H9 (cell line): ENCODE measurements around the gene ATP5IF1. TPM values are rescaled to one million over a fixed set of nuclear protein-coding genes. Genes with fewer than 3 reads are reported as not detected.

Experiments
- DNase-seq: peaks from one replicate; pipeline ENCODE4 v3.0.0-alpha.2; 2017
- H2AFZ ChIP-seq: one replicate; pipeline ENCODE4 v1.6.1; 2013; ENCODE audit warnings: mild to moderate bottlenecking, low read length, control low read depth, moderate library complexity
- H2AK5ac ChIP-seq: 2 replicates; pipeline ENCODE4 v1.6.1; 2013; ENCODE audit warnings: low read length, control low read depth, mixed read lengths; ENCODE audit not compliant: insufficient read length
- H2BK120ac ChIP-seq: one replicate; pipeline ENCODE4 v1.6.1; 2013; ENCODE audit warnings: low read depth, mild to moderate bottlenecking, low read length, control low read depth, inconsistent platforms; ENCODE audit not compliant: poor library complexity, severe bottlenecking
- H2BK12ac ChIP-seq: 2 replicates; pipeline ENCODE4 v1.6.1; 2013; ENCODE audit warnings: low read length, control low read depth, mixed read lengths, low read depth; ENCODE audit not compliant: insufficient read length
- H2BK15ac ChIP-seq: 2 replicates; pipeline ENCODE4 v1.6.1; 2013; ENCODE audit warnings: low read depth, low read length, control low read depth
- H2BK20ac ChIP-seq: one replicate; pipeline ENCODE4 v1.6.1; 2013; ENCODE audit warnings: low read depth, mild to moderate bottlenecking, low read length, control low read depth, inconsistent platforms; ENCODE audit not compliant: poor library complexity, severe bottlenecking
- H2BK5ac ChIP-seq: 2 replicates; pipeline ENCODE4 v1.6.1; 2013; ENCODE audit warnings: low read length, control low read depth, mixed read lengths; ENCODE audit not compliant: insufficient read length
- H3K14ac ChIP-seq: 2 replicates; pipeline ENCODE4 v1.6.1; 2013; ENCODE audit warnings: low read length, control low read depth; ENCODE audit not compliant: insufficient read depth
- H3K18ac ChIP-seq: 2 replicates; pipeline ENCODE4 v1.6.1; 2013; ENCODE audit warnings: low read depth, mild to moderate bottlenecking, mixed read lengths, low read length, control low read depth; ENCODE audit not compliant: insufficient read length
- H3K23ac ChIP-seq: 2 replicates; pipeline ENCODE4 v1.6.1; 2013; ENCODE audit warnings: low read length, control low read depth, mixed read lengths, low read depth; ENCODE audit not compliant: insufficient read length
- H3K23me2 ChIP-seq: 2 replicates; pipeline ENCODE4 v1.6.1; 2013; ENCODE audit warnings: low read depth, mild to moderate bottlenecking, mixed read lengths, low read length, control low read depth; ENCODE audit not compliant: insufficient read length, poor library complexity, severe bottlenecking
- H3K27ac ChIP-seq: 2 replicates; pipeline ENCODE4 v1.5.1; 2013; ENCODE audit warnings: low read length, control low read depth, mixed read lengths, low read depth; ENCODE audit not compliant: insufficient read length
- H3K27me3 ChIP-seq: 2 replicates; pipeline ENCODE4 v1.6.1; 2013; ENCODE audit warnings: low read length, control low read depth, inconsistent platforms; ENCODE audit not compliant: insufficient read depth
- H3K4ac ChIP-seq: 2 replicates; pipeline ENCODE4 v1.6.1; 2013; ENCODE audit warnings: low read depth, mild to moderate bottlenecking, control low read depth, inconsistent platforms, low read length, moderate library complexity
- H3K4me1 ChIP-seq: 2 replicates; pipeline ENCODE4 v1.6.1; 2013; ENCODE audit warnings: low read length, control low read depth, inconsistent platforms; ENCODE audit not compliant: insufficient read depth
- H3K4me2 ChIP-seq: 2 replicates; pipeline ENCODE4 v1.6.1; 2013; ENCODE audit warnings: low read length, control low read depth, mixed read lengths; ENCODE audit not compliant: insufficient read length, insufficient read depth
- H3K56ac ChIP-seq: 2 replicates; pipeline ENCODE4 v1.6.1; 2013; ENCODE audit warnings: low read depth, mild to moderate bottlenecking, mixed read lengths, low read length, control low read depth; ENCODE audit not compliant: insufficient read length
- H3K79me1 ChIP-seq: 2 replicates; pipeline ENCODE4 v1.6.1; 2013; ENCODE audit warnings: low read depth, mild to moderate bottlenecking, moderate library complexity, low read length, control low read depth, inconsistent platforms; ENCODE audit not compliant: insufficient read depth, poor library complexity, severe bottlenecking
- H3K79me2 ChIP-seq: 2 replicates; pipeline ENCODE4 v1.6.1; 2013; ENCODE audit warnings: low read length, control low read depth, inconsistent platforms; ENCODE audit not compliant: insufficient read depth
- H3K9ac ChIP-seq: 2 replicates; pipeline ENCODE4 v1.6.1; 2013; ENCODE audit warnings: low read length, control low read depth, mixed read lengths; ENCODE audit not compliant: insufficient read length; ENCODE audit errors: extremely low read depth
- H3K9me3 ChIP-seq: one replicate; pipeline ENCODE4 v1.6.1; 2013; ENCODE audit warnings: low read depth, low read length, inconsistent platforms; ENCODE audit not compliant: control insufficient read depth
- H3T11ph ChIP-seq: one replicate; pipeline ENCODE4 v1.6.1; 2013; ENCODE audit warnings: mild to moderate bottlenecking, low read length, control low read depth, inconsistent platforms
- H4K20me1 ChIP-seq: one replicate; pipeline ENCODE4 v1.6.1; 2013; ENCODE audit not compliant: control insufficient read depth, insufficient read length, insufficient read depth
- H4K5ac ChIP-seq: 2 replicates; pipeline ENCODE4 v1.6.1; 2013; ENCODE audit warnings: low read depth, mild to moderate bottlenecking, mixed read lengths, low read length, control low read depth; ENCODE audit not compliant: insufficient read length
- H4K8ac ChIP-seq: replicated peaks from 2 replicates; pipeline ENCODE4 v1.6.1; 2013; ENCODE audit warnings: low read length, control low read depth, mixed read lengths, low read depth; ENCODE audit not compliant: insufficient read length
- H4K91ac ChIP-seq: 2 replicates; pipeline ENCODE4 v1.6.1; 2013; ENCODE audit warnings: low read depth, mild to moderate bottlenecking, moderate library complexity, mixed read lengths, low read length, control low read depth; ENCODE audit not compliant: insufficient read length
- H3K27ac Mint-ChIP-seq, 3 experiments: 2 replicates in 2 of 3; 3 replicates in 1 of 3; pipeline ENCODE4 v1.8.0; 2020 to 2021; ENCODE audit warnings: mixed read lengths in 3 of 3, mild to moderate bottlenecking in 1 of 3, moderate library complexity in 1 of 3
- H3K27me3 Mint-ChIP-seq: 2 replicates; pipeline ENCODE4 v1.8.0; 2021; ENCODE audit warnings: low read depth, mild to moderate bottlenecking, moderate library complexity, mixed read lengths
- H3K36me3 Mint-ChIP-seq, 3 experiments: 2 replicates in 2 of 3; 3 replicates in 1 of 3; pipeline ENCODE4 v1.8.0; 2020 to 2021; ENCODE audit warnings: low read depth in 3 of 3, mixed read lengths in 3 of 3; ENCODE audit not compliant: insufficient read depth in 1 of 3
- H3K4me1 Mint-ChIP-seq, 2 experiments: 2 replicates each; pipeline ENCODE4 v1.8.0; 2020; ENCODE audit warnings: mixed read lengths in 2 of 2
- H3K4me3 Mint-ChIP-seq, 2 experiments: 2 replicates in 1 of 2; 3 replicates in 1 of 2; pipeline ENCODE4 v1.8.0; 2020 to 2021; ENCODE audit warnings: mild to moderate bottlenecking in 2 of 2, mixed read lengths in 2 of 2, moderate library complexity in 1 of 2
- H3K9me3 Mint-ChIP-seq, 2 experiments: 2 replicates in 1 of 2; 3 replicates in 1 of 2; pipeline ENCODE4 v1.8.0; 2020; ENCODE audit warnings: mild to moderate bottlenecking in 2 of 2, mixed read lengths in 2 of 2, moderate library complexity in 1 of 2
- CTCF ChIP-seq: fragments of 200-600 bp; sonication (generic); conservative IDR thresholded peaks from 3 replicates; pipeline ENCODE4 v1.8.0; 2021; ENCODE audit warnings: antibody characterized with exemption, mild to moderate bottlenecking
- WGBS: extraction: QIAGEN DNeasy Blood & Tissue Kit; methylation state at CpG from one replicate; pipeline ENCODE4 v1.1.7; 2013; ENCODE audit warnings: missing lambda C conversion rate, low lambda C conversion rate, mixed read lengths; ENCODE audit not compliant: insufficient read length; ENCODE audit errors: extremely low coverage; 5-methylcytosine and 5-hydroxymethylcytosine counted together
- total RNA-seq: library from RNA; stranded (reverse); gene quantifications from 2 replicates; pipeline ENCODE4 v1.2.1, GENCODE V29; 2021

The ATP5IF1 gene
- total RNA-seq, 1 experiment from 2014 or later: 257 TPM

- Histone ChIP-seq H4K20me1 (no peaks in the 10 kb centered on the region), H3K4me1 (peaks cover 11% of the 10 kb centered on the region)
Measured at GRCh38 chr1:28266920-28267322, 31.0 kb downstream of the ATP5IF1 start.

More at GRCh38 chr1:28266920-28267322, 31.0 kb downstream of the ATP5IF1 start:
- Mint-ChIP-seq H3K4me1 (peaks cover 44 to 46% of the 10 kb centered on the region in 2 experiments), H3K27me3 (no peaks in the 10 kb centered on the region), H3K4me3 (peak overlapping the region in 1 of 2 experiments; percentile 11; a peak in 1 of 5 replicates), H3K9me3 (no peaks in the 10 kb centered on the region), H3K36me3 (peaks cover 5 to 24% (median 21%) of the 10 kb centered on the region in 3 experiments; a peak in 6 of 7 replicates), H3K27ac (peak overlapping the region in 1 of 3 experiments; percentile 85; a peak in 3 of 7 replicates)
- TF ChIP-seq CTCF: no peak
- H4K91ac ChIP-seq: no peak overlapping the region
- H2AFZ ChIP-seq: no peak overlapping the region
- no peak overlapping the region for H3K9ac ChIP-seq
- no peak overlapping the region for H3K18ac ChIP-seq
- H2BK12ac ChIP-seq: no peak overlapping the region
- no peak overlapping the region for H3K27ac ChIP-seq
- no peak overlapping the region for H4K5ac ChIP-seq
- no peaks in the 10 kb centered on the region for H3K23me2 ChIP-seq
- DNase-seq: no peak
- no peak overlapping the region for H2BK5ac ChIP-seq
- no peak overlapping the region for H4K8ac ChIP-seq
- no peak overlapping the region for H3K23ac ChIP-seq
- no peak overlapping the region for H3T11ph ChIP-seq
- H3K79me1 ChIP-seq: peaks cover 7% of the 10 kb centered on the region
- H2BK20ac ChIP-seq: no peak overlapping the region
- no CpG with 5 or more reads among the region's 5 CpGs for WGBS
- no peaks in the 10 kb centered on the region for H3K27me3 ChIP-seq
- H3K79me2 ChIP-seq: peaks cover 31% of the 10 kb centered on the region; the same call in 1 of the 2 replicates
- H2AK5ac ChIP-seq: no peak overlapping the region
- no peak overlapping the region for H2BK15ac ChIP-seq
- no peak overlapping the region; the same call in 1 of the 2 replicates for H3K14ac ChIP-seq
- H3K56ac ChIP-seq: no peak overlapping the region
- no peaks in the 10 kb centered on the region for H3K9me3 ChIP-seq
- H2BK120ac ChIP-seq: no peak overlapping the region
- H3K4ac ChIP-seq: no peak overlapping the region
- no peak overlapping the region for H3K4me2 ChIP-seq
